GM19397 (cell line): ENCODE measurements around the gene MISP3.
"Not testable (repeated sequence)": the region's sequence is repeated elsewhere in the genome, so short reads cannot be mapped to it uniquely, and the experiment has no call there.

Experiments
- ATAC-seq: cut with Tn5 transposase; IDR thresholded peaks from one replicate; pipeline ENCODE4 v1.9.1; 2021; ENCODE audit warnings: mild to moderate bottlenecking, moderate library complexity; ENCODE audit not compliant: unreplicated experiment

MISP3 gene

DNA sequence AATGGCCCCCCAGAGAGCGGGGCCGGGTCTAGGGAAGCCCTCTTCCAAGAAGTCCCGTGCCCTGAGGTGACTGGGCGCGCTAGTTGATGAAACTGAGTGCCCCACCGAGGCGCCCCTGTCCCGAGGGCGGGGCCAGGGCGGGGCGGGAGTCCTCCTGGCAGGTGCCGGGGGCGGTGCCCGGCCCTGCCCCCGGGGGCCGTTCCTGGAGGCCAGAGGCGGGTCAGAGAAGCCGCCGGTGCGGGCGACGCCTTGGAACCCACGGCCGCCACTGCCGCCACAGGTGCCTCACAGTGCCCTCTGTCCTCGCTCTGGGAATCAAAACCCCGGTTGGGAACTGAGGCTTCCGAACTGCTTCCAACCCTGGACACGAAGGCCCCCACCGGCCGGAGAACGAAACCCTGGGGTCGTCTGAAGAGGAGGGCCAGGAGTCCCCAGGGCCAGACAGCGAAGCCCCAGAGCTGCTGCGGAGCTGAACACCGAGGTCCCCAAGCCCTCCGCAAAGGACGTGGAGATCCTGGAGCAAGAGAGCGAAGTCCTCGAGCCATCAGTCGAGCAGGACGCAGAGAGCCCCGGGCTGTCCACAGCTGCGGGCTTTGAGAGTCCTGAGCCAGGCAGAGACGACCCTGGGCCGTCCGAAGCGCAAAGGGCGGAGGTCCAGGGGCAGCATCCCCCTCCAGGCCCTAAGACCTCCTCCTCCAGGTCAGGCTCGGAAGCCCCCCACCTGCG is at the start of gene MISP3:
MISP3 (plus strand) TSS at position 252 of the 726 bp plus-strand sequence. CDS start 524 bp downstream, outside the sequence.
- ATAC-seq, result peak; percentile 16

DNA sequence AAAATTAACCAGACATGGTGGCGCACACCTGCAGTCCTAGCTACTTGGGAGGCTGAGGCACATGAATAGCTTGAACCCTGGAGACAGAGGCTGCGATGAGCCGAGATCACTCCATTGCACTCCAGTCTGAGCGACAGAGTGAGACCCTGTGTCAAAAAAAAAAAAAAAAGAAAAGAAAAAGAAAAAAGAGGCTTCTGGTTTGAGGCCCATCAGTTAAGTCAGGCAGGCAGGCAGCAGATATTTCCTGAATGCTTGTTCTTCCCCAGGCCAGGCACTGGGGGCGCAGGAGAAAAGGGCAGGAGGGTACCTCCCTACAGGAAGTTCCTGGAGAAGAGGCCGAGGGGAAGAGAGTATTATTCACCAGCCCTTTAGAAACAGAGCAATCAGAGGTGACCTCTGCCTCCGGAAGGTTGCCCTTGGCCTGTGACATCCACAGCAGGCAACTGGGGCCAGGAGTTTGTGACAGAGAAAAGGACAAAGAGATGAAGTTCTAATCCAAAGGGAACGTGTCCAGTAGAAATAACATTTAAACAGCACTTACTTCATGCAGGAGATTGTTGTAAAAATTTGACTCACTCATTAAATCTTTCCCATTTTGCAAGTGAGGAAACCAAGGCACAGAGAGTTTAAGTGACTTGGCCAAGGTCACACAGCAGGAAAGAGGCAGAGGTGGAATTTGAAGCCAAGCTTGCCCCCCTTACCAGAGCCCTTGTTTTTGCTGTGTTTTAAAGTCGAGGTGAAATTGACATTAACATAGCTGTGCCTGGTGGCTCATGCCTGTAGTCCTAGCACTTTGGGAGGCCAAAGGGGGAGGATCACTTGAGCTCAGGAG is 49.0 kb upstream of the MISP3 start:
- no peak for ATAC-seq

DNA sequence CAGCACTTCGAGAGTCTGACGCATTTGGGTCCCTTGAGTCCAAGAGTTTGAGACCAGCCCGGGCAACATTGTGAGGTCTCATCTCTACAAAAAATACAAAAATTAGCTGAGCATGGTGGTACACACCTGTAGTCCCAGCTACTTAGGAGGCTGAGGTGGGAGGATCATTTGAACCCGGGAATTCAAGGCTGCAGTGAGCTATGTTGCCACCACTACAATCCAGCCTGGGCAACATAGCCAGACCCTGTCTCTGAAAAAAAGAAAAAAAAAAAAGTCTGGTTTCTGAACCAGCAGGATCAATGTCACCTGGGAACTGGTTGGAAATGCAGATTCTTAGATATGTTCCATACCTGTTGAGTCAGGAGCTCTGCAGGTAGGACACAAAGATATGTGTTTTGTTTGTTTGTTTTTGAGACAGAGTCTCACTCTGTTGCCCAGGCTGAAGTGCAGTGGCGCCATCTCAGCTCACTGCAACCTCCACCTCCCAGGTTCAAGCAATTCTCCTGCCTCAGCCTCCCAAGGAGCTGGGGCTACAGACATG is 45.9 kb upstream of the MISP3 start:
- ATAC-seq, result not testable (repeated sequence)

DNA sequence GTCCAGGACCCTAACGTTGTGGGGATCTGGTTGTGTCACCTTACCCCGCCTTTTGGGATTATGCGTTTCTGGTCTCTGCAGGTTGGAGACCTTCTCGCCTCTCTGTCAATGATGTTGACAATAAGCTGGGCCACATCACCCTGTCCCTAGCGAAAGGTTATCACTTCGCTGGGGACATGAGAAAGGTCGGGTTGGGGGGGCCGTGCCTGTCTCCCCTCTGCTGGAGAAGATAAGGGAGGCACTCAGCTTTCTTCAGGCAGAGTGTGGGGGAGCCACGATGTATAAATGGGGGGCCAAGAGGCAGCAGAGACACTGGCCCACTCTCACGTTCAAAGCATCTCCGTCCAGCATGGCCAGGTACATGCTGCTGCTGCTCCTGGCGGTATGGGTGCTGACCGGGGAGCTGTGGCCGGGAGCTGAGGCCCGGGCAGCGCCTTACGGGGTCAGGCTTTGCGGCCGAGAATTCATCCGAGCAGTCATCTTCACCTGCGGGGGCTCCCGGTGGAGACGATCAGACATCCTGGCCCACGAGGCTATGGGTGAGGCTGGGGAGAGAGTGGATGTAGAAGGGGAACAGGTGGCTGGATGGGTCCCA is 44.6 kb upstream of the MISP3 start, which contains the start of gene RLN3:
RLN3 (plus strand) TSS at position 293 of the 595 bp plus-strand sequence; CDS start at position 350, 57 bp downstream.
- no peak for ATAC-seq

DNA sequence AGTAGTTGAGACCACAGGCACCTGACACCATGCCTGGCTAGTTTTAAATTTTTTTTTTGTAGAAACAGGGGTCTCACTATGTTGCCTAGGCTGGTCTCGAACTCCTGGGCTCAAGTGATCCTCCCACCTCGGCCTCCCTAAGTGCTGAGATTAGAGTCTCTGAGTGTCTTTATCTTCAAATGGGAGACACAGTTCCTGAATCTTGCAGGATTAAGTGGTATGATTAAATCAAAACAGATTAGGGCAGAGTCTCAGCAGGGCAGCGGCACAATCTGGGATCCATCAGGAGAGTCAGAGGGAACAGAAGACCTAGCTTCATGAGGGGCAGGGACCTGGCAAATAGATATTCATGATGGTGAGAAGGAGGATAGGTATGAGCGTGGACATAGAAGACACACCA is 43.7 kb upstream of the MISP3 start:
- no peak for ATAC-seq

DNA sequence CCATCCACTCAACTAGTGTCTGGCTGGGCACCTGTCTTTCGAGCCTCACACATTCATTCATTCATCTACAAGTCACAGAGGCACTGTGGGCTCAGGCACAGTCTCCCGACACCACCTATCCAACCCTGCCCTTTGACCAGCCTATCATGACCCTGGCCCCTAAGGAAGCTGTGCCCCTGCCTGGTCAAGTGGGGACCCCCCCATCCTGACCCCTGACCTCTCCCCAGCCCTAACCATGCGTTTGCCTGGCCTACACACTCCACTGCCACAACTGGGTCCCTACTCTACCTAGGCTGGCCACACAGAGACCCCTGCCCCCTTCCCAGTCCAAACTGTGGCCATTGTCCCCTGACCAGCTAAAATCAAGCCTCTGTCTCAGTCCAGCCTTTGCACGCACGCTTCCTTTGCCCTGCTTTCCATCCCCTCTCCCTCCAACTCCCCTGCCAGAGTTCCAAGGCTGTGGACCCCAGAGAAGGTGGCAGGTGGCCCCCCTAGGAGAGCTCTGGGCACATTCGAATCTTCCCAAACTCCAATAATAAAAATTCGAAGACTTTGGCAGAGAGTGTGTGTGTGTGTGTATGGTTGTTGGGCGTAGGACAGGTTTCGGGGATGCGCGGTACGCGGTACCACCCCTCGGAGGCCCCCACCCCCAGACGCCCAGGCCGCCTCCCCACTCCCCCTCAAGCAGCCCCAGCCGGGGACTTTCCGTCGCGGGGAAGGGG is 41.4 kb upstream of the MISP3 start:
- ATAC-seq, result no peak

DNA sequence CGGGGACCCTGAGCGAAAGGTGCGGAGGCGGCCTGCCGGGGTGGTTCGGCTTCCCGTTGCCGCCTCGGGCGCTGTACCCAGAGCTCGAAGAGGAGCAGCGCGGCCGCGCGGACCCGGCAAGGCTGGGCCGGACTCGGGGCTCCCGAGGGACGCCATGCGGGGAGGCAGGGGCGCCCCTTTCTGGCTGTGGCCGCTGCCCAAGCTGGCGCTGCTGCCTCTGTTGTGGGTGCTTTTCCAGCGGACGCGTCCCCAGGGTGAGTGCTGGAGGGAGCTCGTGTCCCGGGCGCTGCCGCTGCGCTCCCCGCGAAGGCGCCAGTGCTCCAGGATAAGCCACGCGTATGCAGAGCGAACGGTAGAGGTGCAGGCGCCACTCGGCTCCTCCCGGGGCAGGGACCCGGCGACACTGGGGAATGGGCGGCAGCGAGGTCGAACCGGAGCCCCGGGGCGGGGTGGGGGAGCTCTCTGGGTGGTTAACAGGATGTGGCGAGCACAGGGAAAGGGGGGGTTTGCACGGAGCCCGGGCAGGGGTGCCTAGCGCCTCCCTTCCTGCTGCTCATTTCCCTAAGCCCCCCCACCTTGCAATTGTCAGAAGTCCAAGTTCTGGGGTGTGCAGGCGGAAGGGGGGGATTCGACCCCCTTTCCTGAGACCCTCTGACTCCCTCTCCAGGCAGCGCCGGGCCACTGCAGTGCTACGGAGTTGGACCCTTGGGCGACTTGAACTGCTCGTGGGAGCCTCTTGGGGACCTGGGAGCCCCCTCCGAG is 40.7 kb upstream of the MISP3 start, which contains the start of gene IL27RA:
IL27RA (plus strand) TSS at position 44 of the 762 bp plus-strand sequence; CDS start at position 155, 111 bp downstream.
- peak; percentile 54 for ATAC-seq

DNA sequence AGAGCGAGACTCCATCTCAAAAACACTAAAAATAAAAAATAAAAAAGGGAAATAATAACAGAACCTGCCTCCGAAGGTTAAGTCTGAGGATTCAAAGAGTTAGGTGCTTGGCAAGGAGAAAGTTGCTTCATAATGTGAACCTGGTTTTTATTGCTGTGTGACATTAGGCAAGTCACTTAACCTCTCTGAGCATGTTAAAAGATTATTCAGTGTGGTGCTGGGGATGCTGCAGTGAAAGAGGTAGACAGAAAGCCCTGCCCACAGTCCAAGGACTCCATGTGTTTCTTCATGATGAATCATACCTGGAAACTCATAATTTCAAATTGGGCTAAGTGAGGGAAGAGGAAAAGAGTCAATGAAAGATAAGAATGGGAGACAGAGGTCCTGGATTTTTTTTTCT is 38.6 kb upstream of the MISP3 start:
- ATAC-seq, result no peak

DNA sequence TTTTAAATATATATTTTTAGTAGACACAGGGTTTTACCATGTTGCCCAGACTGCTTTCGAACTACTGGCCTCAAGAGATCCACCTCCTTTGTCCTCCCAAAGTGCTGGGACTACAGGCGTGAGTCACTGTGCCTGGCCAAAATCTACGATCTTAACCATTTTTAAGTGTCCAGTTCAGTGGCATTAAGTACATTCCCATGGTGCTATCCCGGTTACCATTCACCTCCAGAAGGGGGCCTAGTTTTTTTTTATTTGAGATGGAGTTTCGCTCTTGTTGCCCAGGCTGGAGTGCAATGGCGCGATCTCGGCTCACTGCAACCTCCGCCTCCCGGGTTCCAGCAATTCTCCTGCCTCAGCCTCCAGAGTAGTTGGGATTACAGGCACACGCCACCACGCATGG is 37.4 kb upstream of the MISP3 start:
- ATAC-seq, result not testable (repeated sequence)

DNA sequence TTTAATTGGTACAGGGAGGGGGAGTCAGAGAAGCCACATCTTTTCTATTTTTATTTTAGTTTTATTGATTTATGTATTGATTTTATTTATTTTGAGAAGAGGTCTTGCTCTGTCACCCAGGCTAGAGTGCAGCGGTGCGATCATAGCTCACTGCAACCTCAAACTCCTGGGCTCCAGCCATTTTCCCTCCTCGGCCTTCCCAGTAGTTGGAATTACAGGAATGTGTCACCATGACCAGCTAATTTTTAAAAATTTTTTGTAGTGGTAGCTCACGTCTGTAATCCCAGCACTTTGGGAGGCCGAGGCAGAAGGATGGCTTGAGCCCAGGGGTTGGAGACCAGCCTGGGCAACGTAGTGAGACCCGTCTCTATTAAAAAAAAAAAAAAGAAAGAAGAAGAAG is 36.9 kb upstream of the MISP3 start:
- ATAC-seq, result no peak

DNA sequence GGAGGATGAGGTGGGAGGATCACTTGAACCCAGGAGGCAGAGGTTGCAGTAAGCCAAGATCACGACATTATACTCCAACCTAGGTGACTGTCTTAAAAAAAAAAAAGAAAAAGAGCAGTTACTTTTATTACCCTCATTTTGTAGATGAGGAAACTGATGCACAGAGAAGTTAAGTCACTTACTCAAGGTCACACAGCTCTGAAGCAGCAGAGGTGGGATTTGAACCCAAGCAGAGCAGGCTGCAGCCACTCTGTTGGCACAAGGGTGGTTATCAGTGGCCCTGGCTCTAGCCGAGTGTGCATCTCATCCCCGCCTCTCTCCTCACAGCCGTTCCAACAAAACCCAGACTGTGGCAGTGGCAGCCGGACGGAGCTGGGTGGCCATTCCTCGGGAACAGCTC is 33.4 kb upstream of the MISP3 start:
- ATAC-seq, result no peak

DNA sequence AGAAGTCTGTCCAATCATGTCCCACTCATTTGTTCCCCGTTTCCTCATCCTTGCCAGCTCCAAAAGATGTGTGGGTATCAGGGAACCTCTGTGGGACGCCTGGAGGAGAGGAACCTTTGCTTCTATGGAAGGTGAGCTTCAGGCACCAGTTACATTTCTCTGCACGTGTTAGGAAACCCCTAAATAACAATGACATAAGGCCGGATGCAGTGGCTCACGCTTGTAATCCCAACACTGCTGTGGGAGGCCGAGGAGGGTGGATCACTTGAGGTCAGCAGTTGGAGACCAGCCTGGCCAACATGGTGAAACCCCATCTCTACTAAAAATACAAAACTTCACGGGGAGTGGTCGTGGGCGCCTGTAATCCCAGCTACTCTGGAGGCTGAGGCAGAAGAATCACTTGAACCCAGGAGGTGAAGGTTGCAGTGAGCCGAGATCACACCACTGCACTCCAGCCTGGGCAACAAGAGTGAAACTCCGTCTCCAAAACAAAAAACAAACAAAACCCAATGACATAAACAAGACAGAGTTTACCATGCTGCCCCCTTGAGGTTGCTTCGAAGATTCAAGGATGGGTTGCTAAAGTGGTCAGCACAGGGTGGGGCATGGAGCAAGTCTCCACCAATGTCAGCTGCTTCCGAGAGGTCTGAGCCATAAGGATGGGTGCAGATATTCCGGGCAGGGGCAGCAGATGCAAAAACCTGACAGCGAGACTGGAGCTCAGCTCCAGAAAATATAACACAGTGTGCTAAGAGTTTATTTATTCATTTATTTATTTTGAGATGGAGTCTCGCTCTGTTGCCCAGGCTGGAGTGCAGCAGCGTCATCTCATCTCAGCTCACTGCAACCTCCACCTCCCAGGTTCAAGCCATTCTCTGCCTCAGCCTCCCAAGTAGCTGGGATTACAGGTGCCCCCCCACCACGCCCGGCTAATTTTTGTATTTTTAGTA is 29.7 kb upstream of the MISP3 start:
- ATAC-seq, result not testable (repeated sequence)

DNA sequence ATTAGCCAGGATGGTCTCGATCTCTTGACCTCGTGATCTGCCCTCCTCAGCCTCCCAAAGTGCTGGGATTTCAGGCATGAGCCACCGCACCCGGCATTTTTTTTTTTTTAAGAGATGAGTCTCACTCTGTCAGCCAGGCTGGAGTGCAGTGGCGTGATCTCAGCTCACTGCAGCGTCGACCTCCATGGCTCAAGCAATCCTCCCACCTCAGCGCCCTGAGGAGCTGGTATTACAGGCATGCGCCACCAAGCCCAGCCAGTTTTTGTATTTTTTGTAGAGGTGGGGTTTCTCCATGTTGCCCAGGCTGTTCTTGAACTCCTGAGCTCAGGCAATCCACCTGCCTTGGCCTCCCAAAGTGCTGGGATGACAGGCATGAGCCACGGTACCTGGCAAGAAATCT is 24.7 kb upstream of the MISP3 start:
- not testable (repeated sequence) for ATAC-seq

DNA sequence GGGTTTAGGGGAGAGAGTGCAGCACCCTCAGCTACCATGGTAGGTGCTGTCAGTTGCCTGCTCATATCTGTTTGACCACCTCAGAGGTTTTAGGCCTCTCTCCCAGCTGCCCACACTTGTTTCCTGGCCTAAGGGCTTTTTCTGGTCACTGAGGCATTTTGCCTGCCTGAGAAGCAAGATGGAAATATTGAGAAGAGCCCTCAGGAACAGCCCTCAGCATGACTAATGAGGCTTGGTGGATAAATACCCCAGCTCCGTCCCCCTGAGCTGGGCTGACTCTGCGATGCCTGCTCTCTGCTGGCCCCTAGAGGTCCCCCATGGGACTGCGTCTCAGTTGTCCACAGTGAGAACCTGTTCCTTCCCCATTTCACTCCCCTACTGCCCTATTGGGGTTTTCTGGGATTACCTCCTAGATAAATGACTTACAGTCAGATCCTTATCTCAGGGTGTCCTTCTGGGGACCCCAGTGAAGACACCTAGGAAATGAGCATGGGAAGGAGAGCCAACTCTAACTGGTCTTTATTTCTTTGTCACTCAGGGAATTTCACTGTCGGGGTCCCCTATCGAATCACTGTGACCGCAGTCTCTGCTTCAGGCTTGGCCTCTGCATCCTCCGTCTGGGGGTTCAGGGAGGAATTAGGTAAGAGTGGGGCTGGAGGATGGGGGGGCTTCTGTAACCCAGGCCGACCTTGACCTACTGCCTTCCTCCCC is 24.0 kb upstream of the MISP3 start:
- no peak for ATAC-seq

DNA sequence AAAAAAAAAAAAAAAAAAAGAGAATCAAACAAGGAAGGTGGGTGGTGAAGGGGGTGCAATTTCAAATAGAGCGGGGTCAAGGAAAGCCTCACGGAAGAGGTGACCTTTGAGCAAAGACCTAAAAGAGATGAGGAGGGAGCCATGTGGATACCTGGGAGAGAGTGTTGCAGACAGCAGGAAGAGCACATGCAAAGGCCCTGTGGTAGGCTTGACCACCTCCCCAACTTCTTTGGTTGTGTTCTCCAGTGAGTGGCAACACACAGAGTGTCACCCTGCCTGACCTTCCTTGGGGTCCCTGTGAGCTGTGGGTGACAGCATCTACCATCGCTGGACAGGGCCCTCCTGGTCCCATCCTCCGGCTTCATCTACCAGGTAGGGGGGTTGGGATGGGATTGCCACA is 22.1 kb upstream of the MISP3 start:
- no peak for ATAC-seq

DNA sequence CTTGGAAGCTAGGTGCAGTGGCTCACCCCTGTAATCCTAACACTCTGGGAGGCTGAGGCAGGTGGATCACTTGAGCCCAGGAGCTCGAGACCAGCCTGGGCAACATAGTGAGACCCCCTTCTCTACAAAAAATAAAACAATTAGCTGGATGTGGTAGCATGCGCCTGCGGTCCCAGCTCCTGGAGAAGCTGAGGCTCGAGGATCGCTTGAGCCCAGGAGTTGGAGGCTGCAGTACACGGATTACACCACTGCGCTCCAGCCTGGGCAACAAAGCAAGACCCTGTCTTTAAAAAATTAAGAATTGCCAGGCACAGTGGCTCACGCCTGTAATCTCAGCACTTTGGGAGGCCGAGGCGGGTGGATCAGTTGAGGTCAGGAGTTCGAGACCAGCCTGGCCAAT is 21.6 kb upstream of the MISP3 start:
- ATAC-seq, result not testable (repeated sequence)

DNA sequence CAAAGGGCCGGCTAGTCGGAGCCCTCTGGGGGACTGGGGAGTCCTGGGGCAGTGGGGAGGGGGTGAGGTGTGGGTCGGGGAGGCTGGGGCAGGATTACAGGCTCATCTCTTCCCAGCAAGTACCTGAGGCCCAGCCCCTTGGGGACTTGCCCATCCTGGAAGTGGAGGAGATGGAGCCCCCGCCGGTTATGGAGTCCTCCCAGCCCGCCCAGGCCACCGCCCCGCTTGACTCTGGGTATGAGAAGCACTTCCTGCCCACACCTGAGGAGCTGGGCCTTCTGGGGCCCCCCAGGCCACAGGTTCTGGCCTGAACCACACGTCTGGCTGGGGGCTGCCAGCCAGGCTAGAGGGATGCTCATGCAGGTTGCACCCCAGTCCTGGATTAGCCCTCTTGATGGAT is 20.6 kb upstream of the MISP3 start:
- ATAC-seq, result no peak

DNA sequence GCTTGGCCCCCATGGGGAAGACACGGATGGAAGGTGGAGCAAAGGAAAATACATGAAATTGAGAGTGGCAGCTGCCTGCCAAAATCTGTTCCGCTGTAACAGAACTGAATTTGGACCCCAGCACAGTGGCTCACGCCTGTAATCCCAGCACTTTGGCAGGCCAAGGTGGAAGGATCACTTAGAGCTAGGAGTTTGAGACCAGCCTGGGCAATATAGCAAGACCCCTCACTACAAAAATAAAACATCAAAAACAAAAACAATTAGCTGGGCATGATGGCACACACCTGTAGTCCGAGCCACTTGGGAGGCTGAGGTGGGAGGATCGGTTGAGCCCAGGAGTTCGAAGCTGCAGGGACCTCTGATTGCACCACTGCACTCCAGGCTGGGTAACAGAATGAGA is 20.1 kb upstream of the MISP3 start:
- no peak for ATAC-seq
